Calu3 (cell line): ENCODE measurements around the gene CAMKMT. TPM values are rescaled to one million over a fixed set of nuclear protein-coding genes. Genes with fewer than 3 reads are reported as not detected.

Experiments
- BruUV-seq: library from RNA; stranded (reverse); fragments of 400-500 nt; replicated peaks from 2 replicates; lab custom pipeline; 2021; lab: Mats Ljungman, UMichigan
- CTCF ChIA-PET: fragments of 300-600 bp; sonication (Branson Sonifier 250); formaldehyde crosslinking; loops from one replicate; lab custom pipeline; 2022; ENCODE audit warnings: antibody characterized with exemption; lab: Charles Lee
- DNase-seq: peaks from one replicate; pipeline ENCODE4 v3.0.0; 2022
- H3K27ac Mint-ChIP-seq: one replicate; pipeline ENCODE4 v1.8.0; 2022; ENCODE audit warnings: mixed read lengths; ENCODE audit not compliant: unreplicated experiment
- H3K27me3 Mint-ChIP-seq: one replicate; pipeline ENCODE4 v1.8.0; 2022; ENCODE audit warnings: mixed read lengths; ENCODE audit not compliant: unreplicated experiment
- H3K36me3 Mint-ChIP-seq: one replicate; pipeline ENCODE4 v1.8.0; 2022; ENCODE audit warnings: mild to moderate bottlenecking, moderate library complexity, mixed read lengths; ENCODE audit not compliant: insufficient read depth, unreplicated experiment
- H3K4me1 Mint-ChIP-seq: one replicate; pipeline ENCODE4 v1.8.0; 2022; ENCODE audit warnings: mild to moderate bottlenecking, low read depth, mixed read lengths; ENCODE audit not compliant: unreplicated experiment
- H3K4me3 Mint-ChIP-seq: one replicate; pipeline ENCODE4 v1.8.0; 2022; ENCODE audit warnings: mild to moderate bottlenecking, low read depth, moderate library complexity, mixed read lengths; ENCODE audit not compliant: unreplicated experiment
- H3K9me3 Mint-ChIP-seq: one replicate; pipeline ENCODE4 v1.8.0; 2022; ENCODE audit warnings: low read depth, mixed read lengths; ENCODE audit not compliant: unreplicated experiment
- CTCF ChIP-seq: fragments of 200-600 bp; IDR thresholded peaks from one replicate; pipeline ENCODE4 v1.8.0; 2022; ENCODE audit warnings: antibody characterized with exemption; ENCODE audit not compliant: unreplicated experiment
- intact Hi-C: fragments of 100-400 bp; cut with micrococcal nuclease; formaldehyde crosslinking; loops from one replicate; pipeline ENCODE4 v1.10.0; 2022; ENCODE audit not compliant: unreplicated experiment
- total RNA-seq: library from RNA; stranded (reverse); gene quantifications from 2 replicates; pipeline ENCODE4 v1.2.3, GENCODE V29; 2022

The CAMKMT gene
- total RNA-seq, 1 experiment from 2014 or later = 20.6 TPM

- Mint-ChIP-seq H3K9me3 (no peaks in the 10 kb centered on the region), H3K4me1 (peaks cover 6% of the 10 kb centered on the region), H3K27ac (no peak overlapping the region), H3K27me3 (no peaks in the 10 kb centered on the region), H3K4me3 (no peak overlapping the region), H3K36me3 (no peaks in the 10 kb centered on the region)
- intact Hi-C loops = no loop called here
- BruUV-seq = no TSS peak
- TF ChIP-seq CTCF = no peak
- CTCF ChIA-PET = no interaction called here
- no peak for DNase-seq
Observed at GRCh38 chr2:44441200-44441599, 79.5 kb downstream of the CAMKMT start.

DNA sequence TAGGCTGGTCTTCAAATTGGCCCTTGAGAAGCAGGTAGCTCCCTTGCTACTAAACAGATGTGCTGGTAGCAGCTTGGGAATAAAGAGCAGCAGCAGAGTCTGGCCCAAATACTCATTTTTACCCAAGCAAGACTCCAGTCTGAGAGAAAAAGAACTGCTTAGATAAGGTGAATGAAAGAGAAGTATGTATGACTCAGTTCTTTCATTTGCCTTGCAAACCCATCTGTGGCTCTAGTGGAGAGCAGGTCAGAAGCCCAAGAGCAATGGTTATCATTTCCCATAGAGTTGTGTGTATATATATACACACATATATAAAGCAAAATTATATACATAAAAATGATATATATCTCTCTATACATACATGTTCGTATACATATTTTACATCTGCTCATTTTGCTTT, 80.3 kb downstream of the CAMKMT start:
- no peak overlapping the region for H3K4me3 Mint-ChIP-seq
- peaks cover 6% of the 10 kb centered on the region for H3K4me1 Mint-ChIP-seq
- H3K27ac Mint-ChIP-seq = no peak overlapping the region
- H3K36me3 Mint-ChIP-seq = no peaks in the 10 kb centered on the region
- CTCF ChIA-PET = no interaction called here
- no TSS peak for BruUV-seq
- no peaks in the 10 kb centered on the region for H3K9me3 Mint-ChIP-seq
- no peaks in the 10 kb centered on the region for H3K27me3 Mint-ChIP-seq
- no peak for DNase-seq
- no peak for TF ChIP-seq CTCF
- intact Hi-C loops = no loop called here

DNA sequence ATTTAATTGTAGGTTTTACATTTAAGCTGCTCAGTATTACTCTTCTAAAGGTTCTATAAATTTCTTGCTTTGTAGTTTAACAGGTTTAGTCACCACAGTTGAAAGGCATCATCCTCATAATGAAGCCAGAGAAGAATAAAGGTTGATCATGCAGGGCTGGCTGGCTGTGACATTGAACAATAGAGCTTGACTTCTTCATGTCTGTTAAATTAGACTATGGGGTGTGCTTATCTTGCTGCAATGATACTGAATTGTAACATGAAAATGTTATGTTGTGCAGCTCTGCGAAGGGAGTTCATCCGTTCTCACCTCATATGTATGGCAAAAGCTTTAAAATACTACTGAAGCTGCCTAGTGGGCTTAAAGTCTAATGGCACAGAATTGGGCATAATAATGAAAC, 81.8 kb downstream of the CAMKMT start:
- BruUV-seq = no TSS peak

GRCh38 chr2:44444881-44445280, 83.1 kb downstream of the CAMKMT start:
- H3K27me3 Mint-ChIP-seq = no peaks in the 10 kb centered on the region
- intact Hi-C loops = no loop called here
- CTCF ChIA-PET = no interaction called here
- H3K4me3 Mint-ChIP-seq = no peak overlapping the region
- H3K36me3 Mint-ChIP-seq = no peaks in the 10 kb centered on the region
- H3K4me1 Mint-ChIP-seq = peaks cover 6% of the 10 kb centered on the region
- no TSS peak for BruUV-seq
- no peaks in the 10 kb centered on the region for H3K9me3 Mint-ChIP-seq
- H3K27ac Mint-ChIP-seq = no peak overlapping the region
- no peak for DNase-seq
- no peak for TF ChIP-seq CTCF

More for the DNA sequence above, 81.8 kb downstream of the CAMKMT start:
- DNase-seq = no peak
- Mint-ChIP-seq H3K36me3 (no peaks in the 10 kb centered on the region), H3K27me3 (no peaks in the 10 kb centered on the region), H3K4me1 (peaks cover 6% of the 10 kb centered on the region), H3K4me3 (no peak overlapping the region), H3K9me3 (no peaks in the 10 kb centered on the region), H3K27ac (no peak overlapping the region)
- CTCF ChIA-PET = no interaction called here
- no peak for TF ChIP-seq CTCF
- intact Hi-C loops = no loop called here
